GM19438 (cell line): Measurements from ENCODE around the gene GPR162.
"Not testable (repeated sequence)": the region's sequence is repeated elsewhere in the genome, so short reads cannot be mapped to it uniquely, and the experiment has no call there.

Experiments used
- ATAC-seq: cut with Tn5 transposase; IDR thresholded peaks from one replicate; pipeline ENCODE4 v1.9.1; 2021; ENCODE audit warnings: low read depth; ENCODE audit not compliant: unreplicated experiment

GPR162 gene

DNA sequence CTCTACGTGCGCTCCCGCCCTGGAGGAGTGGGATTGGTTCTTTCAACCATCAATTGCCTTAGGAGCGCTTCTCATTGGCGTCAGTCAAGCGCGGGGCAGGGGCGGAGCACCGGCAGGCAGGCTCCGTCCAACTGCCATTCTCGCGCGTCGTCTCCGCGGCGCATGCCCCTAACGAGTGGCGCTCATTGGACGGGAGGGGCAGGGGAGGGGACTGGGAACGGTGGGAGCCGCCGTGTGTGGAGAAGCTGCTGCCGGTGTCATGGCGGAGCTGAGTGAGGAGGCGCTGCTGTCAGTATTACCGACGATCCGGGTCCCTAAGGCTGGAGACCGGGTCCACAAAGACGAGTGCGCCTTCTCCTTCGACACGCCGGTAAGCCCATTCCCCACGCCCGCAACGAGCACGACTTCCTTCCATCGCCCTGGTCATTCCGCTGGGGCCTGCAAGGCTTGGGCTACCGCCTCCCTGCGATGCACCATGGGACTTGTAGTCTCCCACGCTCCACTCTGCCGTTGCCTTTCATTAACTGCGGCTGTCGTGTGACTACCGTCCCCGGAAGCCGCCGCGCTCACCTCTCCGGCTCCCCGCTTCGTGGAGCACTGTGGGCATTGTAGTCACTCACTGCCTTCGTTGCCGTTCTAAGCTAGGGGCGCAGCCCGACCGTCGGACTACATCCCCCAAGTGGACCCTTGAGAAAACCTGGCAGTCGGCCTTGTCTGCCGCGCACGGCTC lies 30.5 kb downstream of the GPR162 start, which contains the start of gene USP5:
USP5 (plus strand) TSS at position 230 of the 730 bp plus-strand sequence; CDS start at position 260, 30 bp downstream.
- ATAC-seq: peak; percentile 71

DNA sequence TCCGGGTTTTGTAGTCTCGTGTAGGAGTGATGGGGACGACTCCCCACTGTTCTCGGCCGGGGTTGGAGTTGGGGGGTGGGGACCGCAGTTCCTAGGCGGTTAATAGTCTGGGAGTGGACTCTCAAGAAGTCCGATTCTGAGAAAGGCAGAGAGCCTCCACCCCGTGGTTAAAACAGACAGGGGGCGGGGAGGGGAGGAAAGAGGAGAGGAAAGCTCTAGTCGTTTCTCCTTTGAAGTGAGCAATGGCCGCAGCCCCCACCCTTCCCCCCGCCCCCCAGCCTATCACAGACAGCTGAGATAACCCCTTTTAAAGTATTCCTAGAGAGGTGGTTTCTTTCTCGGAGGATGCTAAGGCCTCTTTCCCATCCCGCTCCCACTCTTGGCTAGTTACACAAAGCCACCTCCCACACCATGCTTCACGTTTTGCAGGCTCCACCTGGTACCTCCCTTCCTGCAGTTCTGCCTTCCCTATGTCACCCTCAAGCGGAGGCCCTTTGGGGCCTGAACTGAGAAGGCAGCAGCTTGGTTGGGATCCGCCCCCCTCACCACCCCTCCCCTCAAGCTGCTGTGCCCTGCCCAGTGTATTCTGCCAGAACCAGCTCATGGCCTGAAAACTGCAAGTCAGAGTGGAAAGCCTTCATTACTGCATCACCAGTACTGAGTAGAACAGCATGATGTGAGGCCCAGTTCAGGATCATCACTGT lies 31.2 kb downstream of the GPR162 start:
- no peak for ATAC-seq

DNA sequence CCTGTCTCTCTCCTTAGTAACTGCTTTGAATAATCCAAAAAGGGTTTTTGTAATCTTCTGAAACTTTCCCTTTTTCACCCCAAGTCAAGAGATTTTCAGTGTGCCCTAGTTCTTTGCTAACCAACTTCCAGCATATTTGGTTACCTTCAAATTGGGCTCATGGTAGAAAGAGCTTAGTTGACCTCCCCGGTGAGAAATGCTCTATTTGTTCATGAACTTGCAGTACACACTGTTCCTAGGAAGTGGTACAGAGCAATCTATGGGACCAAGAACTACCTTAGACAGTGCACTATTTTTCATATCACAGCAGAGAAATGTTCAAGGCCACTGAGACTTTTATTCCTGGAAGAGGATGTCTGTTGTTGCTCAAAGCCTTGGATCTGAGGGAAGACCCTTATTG lies 32.0 kb downstream of the GPR162 start:
- ATAC-seq: no peak

DNA sequence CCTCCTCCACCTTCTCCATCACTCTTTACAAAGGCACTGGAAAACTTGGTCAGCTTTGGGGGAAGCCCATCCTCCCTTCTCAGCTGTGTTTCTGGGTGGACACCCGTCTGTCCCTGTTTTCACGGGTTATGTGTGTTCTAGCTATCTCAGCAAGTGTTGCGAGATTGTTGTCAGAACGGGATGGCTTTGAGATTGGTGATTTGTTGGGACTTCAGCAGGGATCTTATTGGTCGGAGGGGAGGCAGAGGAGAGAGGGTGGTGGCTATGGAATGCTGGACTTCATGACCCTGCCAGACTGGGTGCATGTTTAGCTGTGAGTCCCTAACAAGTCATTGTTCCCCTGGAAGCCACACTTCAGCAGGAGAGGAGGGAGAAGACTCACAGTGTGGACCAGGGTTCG lies 32.4 kb downstream of the GPR162 start:
- no peak for ATAC-seq

DNA sequence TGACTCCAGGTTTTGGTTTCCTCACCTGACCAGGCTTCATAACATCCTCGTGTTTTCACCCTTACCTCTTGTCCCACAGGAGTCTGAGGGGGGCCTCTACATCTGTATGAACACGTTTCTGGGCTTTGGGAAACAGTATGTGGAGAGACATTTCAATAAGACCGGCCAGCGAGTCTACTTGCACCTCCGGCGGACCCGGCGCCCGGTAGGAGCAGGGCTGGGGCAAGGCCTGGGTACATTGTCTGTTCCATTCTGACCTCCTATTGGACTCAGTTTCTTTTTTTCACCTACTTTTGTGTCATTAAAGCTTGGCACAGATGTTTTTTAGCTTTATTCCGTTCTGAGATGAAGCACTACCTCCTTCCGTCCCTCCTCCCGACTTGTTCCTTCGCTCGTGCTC lies 33.7 kb downstream of the GPR162 start:
- ATAC-seq: no peak

DNA sequence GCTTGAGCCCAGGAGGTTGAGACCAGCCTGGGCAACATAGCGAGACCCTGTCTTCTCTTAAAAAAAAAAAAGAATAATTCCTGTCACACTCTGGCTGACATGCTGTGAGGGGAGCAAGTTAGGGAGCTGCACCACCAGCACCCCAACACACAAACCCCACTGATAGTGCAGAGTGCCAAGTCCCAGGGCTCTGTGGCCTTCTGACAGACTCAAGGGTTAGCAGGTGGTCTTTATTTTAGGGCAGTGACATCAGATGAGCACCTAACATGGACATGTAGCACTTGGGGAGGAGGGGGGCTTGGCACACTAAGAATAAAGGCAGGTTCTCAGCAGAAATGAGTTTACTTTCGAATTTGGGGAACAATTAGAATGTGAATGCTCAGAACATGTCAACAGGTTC lies 37.2 kb downstream of the GPR162 start:
- ATAC-seq: no peak

DNA sequence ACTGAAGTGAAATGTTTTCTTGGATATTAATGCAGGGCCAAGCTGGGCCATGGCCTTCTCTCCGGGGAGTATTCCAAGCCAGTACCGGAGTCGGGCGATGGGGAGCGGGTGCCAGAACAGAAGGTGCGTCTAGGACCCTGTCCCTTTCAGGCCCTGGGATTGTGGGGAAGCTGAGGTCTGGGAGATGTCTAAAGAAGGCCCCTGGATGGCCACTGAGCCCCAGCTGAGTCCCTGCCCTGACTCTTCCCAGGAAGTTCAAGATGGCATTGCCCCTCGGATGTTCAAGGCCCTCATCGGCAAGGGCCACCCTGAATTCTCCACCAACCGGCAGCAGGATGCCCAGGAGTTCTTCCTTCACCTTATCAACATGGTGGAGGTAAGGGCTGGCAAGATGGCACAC lies 38.5 kb downstream of the GPR162 start:
- no peak for ATAC-seq

DNA sequence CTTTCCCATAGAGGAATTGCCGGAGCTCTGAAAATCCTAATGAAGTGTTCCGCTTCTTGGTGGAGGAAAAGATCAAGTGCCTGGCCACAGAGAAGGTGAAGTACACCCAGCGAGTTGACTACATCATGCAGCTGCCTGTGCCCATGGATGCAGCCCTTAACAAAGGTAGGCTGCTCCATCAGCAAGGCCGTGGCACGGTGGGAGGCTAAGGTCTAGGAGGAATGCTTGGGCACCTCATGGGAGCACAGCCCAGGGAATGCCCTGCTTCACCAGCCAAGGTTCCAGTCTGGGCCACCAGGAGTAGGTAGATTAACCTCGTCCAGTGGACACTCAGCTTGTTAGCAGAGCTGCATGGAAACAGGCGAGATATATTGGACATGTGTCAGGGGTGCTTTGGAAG lies 39.3 kb downstream of the GPR162 start:
- ATAC-seq: no peak

DNA sequence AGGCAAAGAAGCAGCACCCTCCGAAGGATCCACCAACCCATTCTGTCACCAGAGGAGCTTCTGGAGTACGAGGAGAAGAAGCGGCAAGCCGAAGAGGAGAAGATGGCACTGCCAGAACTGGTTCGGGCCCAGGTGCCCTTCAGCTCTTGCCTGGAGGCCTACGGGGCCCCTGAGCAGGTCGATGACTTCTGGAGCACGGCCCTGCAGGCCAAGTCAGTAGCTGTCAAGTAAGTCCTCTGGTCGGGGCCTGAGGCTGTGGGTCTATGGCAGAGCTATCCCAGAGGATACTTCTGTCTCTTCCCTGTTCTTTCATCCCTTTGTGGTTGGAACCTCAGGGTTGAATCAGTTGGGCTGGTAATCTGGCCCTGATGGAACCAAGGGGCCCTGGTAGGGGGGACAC lies 39.8 kb downstream of the GPR162 start:
- ATAC-seq: no peak

DNA sequence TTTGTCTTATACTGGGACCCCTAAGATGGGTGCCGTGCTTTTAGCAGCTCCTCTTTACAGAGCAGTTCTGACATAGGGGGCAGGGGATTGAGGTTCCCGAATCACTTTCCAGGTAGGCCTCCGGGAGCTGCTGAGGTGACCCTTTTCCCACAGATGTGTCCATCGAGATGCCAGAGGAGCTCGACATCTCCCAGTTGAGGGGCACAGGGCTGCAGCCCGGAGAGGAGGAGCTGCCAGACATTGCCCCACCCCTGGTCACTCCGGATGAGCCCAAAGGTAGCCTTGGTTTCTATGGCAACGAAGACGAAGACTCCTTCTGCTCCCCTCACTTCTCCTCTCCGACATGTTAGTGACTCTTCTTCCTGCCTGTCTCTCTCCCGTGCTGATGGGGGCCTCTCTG lies 41.4 kb downstream of the GPR162 start:
- no peak for ATAC-seq

DNA sequence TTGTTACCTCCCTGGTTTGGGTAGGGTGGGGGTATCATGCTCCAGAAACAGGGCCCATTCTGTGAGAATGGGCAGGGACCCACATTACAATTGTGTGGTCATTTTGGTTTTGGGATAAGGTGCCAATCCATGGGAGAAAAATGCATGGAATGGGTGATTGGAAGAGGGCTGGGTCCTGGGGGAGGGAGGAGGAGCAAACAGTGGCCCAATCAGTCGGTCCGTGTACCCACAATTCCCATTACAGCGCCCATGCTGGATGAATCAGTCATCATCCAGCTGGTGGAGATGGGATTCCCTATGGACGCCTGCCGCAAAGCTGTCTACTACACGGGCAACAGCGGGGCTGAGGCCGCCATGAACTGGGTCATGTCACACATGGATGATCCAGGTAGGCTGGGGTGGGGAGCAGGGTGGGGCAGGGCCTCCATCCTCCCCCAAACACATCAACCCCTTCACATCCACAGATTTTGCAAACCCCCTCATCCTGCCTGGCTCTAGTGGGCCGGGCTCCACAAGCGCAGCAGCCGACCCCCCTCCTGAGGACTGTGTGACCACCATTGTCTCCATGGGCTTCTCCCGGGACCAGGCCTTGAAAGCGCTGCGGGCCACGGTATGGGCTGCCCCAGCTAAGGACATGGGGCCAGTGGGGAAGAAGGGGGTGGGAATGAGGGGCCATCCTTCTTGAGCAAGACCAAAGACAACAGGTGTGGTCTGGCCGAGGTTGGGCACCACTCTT lies 42.1 kb downstream of the GPR162 start:
- ATAC-seq: no peak

DNA sequence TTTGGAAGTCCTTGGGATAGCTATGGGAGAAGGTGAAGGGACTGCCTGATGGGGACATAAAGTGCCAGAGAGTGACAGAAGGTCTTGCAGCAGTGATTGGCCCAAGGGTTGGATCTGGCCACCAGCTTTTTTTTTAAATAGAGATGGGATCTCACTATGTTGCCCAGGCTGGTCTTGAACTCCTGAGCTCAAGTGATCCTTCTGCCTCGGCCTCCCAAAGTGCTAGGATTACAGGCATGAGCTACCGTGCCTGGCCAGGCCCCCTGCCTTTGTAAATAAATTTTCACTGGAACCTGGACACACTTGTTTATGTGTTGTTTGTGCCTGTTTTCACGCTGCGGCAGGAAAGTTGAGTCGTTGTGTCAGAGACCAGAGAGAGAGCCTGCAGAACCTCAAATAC lies 43.7 kb downstream of the GPR162 start:
- ATAC-seq: not testable (repeated sequence)

DNA sequence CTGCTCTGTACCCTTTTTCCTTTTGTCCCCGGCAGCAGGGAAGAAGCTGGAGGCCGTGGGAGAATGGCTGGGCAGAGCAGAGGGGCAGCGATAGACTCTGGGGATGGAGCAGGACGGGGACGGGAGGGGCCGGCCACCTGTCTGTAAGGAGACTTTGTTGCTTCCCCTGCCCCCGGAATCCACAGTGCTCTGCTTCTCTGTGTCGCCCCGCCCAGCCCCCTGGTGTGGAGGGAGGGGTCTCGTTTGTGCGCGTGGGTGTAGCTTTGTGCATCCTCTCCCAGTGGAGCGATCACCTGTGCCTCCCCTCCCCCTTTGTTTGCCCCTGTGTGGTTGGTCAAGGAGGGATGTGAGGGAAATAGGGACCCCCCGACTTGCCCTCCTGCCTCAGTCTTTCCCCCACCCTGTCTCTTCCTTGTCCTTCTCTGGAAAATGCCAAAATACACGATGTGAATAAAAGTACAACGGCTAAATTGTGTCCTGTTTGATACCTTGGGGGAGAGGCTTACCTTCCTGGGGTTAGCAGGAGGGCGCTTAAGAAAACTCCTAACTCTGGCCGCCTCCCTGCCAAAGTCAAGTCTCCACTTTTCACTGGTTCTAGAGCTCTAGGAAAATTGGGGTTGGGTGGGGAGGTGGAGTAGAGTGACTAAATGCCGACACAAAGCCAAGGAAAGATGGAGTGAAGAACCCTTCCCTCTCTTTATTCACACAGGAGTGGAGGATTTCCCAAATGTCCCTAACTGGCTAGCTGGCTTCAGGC lies 44.7 kb downstream of the GPR162 start:
- no peak for ATAC-seq

DNA sequence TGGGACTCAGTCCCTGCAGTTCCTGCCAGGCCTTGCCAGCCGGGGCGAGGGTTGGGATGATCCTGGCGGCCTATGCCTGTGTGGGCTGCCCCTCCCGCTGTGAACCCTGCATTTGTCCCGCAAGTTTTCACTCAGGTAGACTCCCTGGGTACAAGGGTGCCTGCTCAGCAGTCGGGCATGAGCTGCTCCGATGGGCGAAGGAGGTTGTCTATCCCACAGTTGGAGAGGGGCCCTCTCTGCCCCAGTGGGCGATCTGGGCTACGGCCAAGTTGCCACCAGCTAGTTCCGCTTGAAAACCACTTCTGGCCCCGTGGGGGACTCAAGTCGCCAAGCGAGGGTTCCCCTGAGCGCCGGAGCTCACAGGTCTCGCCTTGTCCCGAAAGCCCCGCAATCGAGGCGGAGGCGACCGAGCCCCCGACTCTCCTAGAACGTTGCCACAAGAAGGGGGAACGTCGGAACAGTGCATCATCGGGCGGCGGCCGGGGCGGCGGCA lies 45.3 kb downstream of the GPR162 start:
- ATAC-seq: peak; percentile 3

DNA sequence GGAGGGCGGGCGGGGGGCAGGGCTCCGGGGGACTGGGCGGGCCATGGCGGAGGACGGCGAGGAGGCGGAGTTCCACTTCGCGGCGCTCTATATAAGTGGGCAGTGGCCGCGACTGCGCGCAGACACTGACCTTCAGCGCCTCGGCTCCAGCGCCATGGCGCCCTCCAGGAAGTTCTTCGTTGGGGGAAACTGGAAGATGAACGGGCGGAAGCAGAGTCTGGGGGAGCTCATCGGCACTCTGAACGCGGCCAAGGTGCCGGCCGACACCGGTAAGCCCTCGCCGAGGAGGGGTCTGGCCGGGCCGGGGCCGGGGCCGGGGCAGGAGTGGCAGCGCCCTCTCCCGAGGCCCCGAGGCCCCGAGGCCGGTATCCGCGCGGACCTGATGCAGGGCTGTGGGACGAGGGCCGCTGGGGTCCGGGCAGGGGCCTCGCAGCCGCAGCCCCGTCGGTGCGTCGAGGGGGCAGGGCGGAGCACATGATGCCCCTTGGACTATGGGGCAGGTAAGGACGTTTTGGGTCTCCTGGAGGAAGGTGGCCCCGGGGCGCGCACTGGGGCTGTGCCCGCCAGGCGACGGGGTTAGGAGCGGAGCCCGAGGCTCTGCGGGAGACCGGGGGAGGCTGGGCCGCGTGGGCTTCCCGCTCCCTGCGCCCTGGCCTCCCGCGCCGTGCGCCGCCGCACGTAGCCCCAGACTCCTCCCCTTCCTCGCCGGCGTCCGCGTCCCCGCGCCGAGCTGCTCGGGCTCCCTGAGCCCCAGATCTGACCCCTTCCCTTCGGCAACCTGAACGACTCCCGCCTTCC lies 46.0 kb downstream of the GPR162 start, which contains the start of gene TPI1:
TPI1 (plus strand) TSS at position 119 of the 798 bp plus-strand sequence; CDS start at position 155, 36 bp downstream.
- peak; percentile 58 for ATAC-seq

DNA sequence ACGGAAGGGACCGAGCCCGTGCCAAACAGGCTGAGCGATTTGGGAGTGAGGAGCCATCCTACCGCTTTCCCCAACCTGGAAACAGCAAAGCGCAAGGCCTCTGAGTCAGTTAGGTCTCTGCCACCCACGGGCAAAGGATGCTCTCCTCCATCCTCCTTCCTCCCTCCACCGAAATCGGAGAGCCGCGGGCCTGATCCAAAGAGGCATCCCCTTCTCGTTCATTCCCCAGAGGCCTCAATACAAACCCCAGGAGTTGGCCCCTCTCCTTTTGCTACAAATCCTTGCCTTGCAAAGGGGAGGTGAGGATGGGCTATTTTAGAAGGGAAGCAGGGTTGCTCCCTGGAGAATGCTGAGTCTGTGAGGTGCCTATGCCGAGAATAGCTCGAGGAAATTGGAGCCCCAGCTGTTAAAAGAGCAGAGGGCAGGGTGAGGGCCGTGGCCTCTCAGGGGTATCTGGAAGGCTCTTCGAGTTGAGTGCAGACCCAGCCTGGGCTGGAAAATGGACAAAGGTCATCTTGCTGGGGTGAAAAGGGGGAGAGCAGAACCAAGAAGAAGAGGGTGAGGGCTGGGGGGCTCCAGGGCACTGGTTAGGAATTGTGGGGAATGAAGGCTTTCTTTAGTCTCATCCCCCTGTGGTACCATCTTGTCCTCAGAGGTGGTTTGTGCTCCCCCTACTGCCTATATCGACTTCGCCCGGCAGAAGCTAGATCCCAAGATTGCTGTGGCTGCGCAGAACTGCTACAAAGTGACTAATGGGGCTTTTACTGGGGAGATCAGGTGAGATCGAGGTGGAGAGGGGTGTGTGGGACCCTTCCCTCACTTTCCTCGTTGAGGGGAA lies 46.8 kb downstream of the GPR162 start:
- no peak for ATAC-seq

DNA sequence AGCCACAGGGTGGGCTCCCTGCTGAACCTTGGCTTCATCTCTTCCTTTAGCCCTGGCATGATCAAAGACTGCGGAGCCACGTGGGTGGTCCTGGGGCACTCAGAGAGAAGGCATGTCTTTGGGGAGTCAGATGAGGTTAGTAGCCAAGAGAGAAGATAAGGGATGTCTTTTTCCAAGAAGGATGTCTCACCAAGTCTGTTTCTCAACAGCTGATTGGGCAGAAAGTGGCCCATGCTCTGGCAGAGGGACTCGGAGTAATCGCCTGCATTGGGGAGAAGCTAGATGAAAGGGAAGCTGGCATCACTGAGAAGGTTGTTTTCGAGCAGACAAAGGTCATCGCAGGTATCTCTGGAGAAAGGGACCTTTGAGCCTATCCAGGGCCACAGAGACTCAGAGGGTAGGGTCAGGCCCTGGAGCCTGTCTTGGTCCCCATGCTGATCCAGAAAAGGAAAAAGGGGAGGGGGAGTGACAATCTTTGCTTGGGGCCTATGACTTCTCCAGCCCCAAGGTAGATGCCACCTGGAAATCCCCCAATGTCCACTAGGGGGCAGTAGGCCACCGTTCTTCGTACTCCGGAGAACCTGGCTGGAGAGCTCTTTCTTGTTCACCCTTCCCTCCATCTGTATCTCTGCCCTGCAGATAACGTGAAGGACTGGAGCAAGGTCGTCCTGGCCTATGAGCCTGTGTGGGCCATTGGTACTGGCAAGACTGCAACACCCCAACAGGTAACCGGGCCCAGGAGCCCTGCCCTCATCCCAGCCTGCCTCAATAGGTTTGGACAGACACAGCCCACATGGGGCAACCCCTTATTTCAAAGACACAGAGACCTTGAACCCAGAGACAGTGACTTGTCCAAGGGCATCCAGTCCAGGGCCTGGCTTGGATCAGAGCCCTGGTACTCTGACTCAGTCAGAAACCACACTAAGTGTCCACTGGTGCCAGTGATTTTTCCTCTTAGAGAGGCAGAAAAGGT lies 47.7 kb downstream of the GPR162 start:
- ATAC-seq: no peak

DNA sequence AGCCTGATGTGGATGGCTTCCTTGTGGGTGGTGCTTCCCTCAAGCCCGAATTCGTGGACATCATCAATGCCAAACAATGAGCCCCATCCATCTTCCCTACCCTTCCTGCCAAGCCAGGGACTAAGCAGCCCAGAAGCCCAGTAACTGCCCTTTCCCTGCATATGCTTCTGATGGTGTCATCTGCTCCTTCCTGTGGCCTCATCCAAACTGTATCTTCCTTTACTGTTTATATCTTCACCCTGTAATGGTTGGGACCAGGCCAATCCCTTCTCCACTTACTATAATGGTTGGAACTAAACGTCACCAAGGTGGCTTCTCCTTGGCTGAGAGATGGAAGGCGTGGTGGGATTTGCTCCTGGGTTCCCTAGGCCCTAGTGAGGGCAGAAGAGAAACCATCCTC lies 48.7 kb downstream of the GPR162 start:
- not testable (repeated sequence) for ATAC-seq
